ENCODE results near the gene IL1RAPL1.

Gene IL1RAPL1

DNA sequence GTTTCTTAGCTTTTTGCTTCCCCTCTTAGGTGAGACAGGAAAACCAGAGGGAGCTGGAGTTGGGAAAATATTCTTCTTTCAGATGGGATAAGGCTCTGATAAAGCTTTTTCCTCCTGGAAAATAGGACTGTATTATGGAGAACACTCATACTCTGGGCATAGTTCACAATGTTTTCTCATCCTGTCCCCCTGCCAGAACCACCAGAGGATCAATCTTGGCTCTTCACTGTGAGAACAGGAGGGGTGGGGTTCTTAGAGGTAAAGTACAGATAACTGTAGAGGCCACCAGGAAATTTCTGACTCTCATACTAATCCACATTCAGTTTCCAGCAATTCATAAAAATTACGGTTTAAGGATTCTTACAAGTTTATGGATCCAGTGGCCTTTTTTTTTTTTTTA lies 966.3 kb downstream of the IL1RAPL1 start:
- no peak for DNase-seq

DNA sequence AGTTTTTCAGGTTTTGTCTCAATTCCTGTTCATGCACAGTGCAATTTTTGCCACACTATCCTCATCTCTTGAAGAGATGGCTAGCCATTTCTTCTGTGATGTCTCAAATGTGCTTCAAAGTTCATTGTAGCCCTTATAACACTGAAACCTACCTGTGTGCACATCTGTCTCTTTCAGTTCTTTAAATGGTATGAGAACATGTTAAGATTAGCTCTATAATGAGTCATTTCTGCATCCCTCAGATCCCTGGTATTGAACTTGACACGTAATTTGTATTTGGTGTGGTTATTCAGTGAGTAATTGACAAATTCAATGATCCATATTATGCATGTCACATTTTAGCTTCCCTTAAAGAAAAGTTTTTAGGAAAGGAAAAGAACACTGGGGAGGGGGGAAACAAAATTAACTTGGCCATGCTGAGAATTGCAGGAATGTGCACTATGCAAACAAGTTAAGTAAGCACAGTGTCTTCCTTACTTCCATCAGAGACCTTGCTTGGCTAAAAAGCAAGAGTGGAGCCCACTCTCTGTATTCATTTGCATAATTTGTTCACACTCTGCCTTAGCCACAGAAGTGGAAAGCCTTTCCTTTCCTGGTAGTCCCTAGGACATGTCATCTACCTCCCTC lies 968.3 kb downstream of the IL1RAPL1 start:
- no peak for DNase-seq

DNA sequence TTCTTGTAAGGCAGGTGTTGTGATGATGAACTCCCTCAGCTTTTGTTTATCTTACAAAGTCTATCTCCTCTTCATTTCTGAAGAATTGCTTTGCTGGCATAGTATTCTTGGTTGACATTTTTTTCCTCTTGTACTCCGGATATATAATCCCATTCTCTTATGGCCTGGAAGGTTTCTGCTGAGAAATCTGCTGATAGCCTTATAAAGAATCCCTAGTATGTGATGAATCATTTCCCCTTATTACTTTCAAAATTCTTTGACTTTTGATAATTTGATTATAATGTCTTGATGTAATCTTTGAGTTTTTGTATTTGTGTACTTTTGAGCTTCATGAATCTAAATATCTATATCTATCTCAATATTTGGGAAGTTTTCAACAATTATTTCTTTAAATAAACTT lies 972.8 kb downstream of the IL1RAPL1 start:
- no peak for DNase-seq

DNA sequence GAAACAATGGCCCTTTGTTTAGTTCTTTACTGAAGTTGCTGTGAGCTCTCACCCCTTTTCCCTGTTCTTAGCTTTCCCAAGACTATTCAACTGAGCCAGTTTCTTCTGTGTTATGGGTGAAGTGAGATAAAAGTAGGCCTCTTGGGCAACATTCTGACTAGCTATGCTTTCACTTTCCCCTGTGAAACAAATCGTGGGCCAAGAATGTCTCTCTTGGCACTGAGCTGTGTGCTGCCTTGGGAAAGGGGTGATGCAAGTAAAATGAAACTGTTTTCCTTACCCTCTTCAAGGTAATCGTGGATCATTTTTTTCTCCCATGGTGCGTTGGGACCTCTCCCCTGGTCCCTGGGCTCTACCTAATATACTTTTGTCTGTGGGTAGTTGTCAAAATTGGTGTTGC lies 974.2 kb downstream of the IL1RAPL1 start:
- no peak for DNase-seq

DNA sequence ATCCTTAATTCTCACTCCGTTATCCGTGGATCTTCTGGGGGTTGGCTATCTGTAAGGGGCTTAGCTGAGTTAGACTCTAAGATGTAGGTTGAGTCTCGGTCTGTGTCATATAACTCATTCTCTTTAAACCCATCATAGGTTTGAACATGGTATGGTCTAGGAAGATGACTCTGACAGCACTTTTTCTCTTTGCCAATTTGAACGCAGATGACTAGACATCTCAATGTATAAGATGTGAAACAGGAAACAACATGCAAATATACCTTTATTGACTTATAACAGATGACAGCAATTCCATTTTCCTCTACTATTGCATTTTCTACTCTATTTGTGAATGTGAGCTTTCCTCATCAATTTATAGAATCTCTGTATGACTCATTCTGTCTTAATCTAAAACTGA lies 993.3 kb downstream of the IL1RAPL1 start:
- no peak for DNase-seq

DNA sequence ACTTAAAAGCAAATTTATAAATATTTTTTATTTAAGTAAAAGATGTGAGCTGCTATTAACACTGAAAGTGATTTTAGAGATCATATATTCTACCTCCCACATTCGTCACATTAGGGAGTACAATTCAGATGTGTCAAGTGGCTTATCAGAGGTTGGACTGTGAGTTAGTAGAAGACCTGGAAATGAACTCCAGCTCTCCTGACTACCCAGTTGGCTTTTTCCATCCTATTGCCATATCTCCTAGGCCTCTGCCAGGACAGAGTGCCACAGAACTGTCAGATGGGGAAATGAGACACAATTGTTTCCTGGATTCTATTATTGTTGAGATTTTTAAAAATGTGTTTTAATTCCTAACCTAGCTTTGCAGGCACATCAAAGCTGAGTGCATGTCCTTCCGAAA lies 994.0 kb downstream of the IL1RAPL1 start:
- DNase-seq: no peak

DNA sequence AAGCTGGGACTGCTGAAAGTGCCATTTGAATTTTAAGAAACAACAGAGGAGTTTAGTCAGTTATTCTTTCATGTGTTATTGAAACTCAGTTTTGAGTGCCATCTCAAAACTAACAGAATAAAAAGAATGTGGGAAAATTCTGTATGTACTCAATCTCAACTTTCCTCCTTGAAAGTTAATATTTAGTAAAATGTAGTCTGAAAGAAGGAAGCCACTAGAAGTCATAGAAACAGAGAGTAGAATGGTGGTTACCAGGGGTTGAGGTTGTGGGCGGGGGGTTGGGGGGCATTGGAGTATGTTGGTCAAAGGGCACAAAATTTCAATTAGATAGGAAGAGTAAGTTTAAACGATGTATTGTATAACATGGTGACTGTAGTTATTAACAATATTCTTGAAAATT lies 999.9 kb downstream of the IL1RAPL1 start:
- DNase-seq: no peak

DNA sequence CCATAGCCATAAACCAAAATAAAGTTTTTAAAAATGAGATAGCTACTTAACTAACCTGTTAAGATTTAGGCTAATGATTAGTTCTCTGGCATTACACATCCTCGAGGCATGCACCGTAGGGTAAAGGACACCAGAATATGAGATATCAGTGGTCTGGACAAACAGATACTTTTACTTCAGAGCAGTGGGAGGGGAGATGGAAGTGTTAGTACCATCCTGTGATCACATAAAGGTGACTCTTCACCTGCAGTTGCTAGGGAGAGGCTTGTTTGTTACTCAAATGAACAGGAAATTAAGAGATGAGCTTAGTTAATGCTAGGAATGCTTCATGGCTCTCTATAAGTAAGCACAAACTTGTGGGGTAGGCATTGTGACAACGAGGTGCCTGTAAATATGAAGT lies 1003.7 kb downstream of the IL1RAPL1 start:
- DNase-seq: no peak

DNA sequence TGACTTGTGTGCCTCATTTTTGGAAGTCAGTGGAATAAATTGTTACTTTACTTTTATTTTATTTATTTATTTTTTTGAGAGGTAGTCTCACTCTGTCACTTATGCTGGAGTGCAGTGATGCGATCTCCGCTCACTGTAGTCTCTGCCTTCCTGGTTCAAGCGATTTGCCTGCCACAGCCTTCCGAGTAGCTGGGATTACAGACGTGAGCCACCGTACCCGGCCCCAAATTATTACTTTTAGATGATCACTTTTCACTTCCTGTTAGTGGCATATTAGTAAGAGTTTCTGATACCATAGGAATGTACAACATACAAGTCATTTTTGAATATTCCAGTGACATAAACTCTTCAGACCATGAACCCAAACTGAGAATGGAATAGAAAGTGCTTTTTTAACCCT lies 1017.1 kb downstream of the IL1RAPL1 start:
- DNase-seq: no peak

DNA sequence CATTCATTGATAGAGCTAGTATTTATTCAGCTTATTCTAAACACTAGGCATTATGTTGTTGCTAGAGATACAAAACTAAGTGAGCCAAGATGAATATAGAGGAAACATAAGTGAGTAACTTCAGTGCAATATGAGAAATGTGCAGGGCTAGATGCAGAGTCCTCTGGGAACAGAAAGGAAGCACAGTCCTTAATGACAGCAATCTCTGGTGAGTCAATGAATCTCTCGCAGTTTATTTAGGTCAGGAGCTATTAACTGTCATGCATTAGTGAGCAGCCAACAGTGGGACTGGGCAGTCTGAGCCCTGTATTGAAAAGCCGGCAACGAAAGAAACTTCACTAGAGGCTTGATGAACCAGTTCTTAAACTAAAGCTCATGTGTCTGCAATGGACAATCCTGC lies 1030.0 kb downstream of the IL1RAPL1 start:
- no peak for DNase-seq

DNA sequence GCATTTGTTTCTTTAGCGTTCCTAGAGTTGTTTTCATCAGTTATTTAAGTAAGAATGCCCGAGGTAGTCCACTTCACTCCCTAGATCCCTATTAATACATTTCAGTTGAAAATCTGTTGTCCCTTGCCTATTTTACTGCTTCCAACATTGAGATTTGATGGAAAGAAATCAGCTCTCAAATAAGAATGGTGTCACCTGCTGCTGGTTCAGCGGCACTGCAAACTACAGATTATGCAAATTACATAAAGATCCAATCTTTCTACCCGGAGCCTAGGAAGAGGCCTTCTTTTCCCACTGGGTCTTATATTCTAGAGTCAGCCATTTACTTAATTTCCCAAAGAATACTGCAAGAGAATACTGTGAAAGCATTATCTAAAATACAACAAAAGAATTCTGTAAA lies 1030.5 kb downstream of the IL1RAPL1 start:
- DNase-seq: no peak

DNA sequence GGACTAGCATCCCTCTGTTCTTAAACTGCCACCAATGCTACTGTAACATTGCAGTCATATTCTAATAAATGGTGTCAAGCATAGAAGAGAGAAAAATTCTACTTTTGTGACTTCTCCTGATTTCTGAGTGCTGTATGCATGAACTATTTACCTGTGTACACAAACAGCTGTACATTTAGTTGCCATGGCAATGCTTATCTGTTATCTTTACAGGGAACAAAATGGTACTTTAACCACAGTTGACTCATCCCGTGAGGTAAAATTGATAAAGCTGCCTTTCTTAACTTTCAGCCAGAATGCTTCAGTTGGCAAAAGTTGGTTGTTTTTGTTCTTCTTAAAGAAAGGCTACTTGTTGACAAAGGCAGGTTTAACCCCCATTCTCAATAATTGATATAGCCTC lies 1040.6 kb downstream of the IL1RAPL1 start:
- no peak for DNase-seq

DNA sequence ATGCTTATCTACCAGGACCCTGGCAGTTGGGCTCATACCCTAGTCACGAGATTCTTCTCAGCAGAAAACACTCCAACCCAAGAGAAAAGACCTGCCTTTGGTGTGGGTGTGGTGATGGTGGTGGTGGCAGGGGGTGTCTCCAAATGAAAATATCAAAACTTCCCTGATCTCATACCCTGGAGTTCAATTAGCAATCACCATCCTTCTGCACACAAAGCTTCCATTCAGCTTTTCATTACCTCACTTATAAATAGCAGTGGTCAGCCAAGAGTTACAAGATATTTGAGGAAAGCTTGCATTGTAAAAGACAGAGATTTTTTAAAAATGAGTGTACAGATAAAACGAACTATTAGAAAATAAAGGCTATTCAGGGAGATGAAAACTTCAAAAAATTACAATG lies 1047.3 kb downstream of the IL1RAPL1 start:
- DNase-seq: no peak

DNA sequence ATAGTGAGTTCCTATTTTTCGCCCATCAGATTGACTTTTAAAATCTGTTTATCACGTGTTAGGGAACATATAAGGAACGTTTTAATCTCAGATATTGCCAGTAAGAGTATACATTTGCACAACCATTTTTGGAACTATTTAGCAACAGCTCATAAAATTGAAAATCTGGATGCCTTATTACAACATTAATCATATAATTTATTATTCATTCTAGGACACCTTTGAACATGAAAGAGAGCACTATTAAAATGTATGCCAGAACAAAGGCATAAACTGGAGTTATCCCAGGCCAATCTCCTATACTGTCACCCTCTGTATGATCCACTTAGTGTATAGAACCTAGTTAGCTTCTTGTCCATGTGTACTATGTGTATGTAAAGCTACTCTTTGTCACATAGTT lies 1049.1 kb downstream of the IL1RAPL1 start:
- DNase-seq: no peak

DNA sequence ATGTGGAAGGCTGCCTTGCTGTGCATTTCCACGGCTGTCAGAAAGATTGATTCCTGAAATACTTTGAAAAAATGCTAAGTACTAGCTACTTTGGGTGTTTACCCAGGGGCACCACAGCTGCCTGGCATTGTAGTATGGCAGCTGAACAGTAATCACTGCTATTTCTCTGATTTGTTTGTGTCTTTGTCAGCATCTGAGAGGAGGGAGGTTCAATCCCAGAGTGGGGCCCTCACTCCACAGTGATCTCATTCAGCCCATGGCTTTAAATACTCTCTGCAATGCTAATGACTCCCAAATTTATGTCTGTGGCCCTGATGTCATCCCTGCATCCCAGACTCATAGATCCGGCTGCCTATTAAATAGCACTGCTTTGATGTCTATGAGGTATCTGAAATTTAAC lies 1052.9 kb downstream of the IL1RAPL1 start:
- no peak for DNase-seq

DNA sequence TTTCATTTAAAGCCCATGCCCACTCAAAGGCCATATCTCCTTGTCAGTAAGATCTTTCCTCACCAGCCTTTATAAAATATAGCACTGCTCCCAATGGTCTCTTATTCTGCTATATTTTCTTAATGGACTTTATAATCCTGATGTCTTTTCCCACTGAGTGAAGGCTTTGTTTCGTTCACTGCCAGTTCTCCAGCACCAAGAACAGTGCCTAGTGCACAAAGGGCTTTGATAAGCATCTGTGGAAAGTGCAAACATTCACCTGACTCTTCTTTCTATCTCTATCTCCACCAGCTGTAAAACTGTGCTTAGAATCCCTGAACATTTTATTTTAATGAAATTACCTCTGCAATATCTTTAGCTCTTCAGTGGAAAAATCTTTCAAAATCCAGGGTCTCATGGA lies 1054.2 kb downstream of the IL1RAPL1 start:
- DNase-seq: no peak

DNA sequence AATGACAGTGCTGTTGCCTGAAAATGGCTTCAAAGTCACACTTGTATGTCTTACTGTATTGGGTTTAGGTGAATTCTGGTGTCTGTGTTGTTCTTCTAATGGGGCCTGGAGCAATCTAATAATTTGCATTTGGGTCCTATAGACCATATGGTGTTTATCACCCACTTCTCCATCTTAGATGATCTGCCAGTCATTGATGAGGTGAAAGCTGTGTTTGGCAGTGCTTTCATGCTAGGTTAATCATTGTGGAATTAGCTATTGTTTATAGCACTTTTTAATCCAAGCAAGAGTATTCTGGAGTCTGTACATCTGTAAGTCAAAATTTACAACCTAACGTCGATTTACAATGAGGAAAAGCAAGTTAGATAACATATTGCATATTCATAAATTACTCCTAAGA lies 1055.9 kb downstream of the IL1RAPL1 start:
- DNase-seq: no peak

DNA sequence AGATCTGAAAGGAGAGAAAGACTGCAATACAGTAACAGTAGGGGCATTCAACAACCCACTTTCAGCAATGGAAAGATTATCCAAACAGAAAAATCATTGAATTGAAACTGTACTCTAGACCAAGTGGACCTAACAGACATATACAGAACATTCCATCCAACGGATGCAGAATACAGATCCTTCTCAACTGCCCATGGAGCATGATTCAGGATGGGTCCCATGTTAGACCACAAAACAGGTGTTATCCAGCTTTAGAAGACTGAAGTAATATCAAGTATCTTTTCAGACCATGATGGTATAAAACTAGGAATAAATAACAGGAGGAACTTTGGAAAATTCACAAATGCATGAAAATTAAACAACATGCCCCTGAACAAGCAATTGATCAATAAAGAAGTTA lies 1060.9 kb downstream of the IL1RAPL1 start:
- no peak for DNase-seq

DNA sequence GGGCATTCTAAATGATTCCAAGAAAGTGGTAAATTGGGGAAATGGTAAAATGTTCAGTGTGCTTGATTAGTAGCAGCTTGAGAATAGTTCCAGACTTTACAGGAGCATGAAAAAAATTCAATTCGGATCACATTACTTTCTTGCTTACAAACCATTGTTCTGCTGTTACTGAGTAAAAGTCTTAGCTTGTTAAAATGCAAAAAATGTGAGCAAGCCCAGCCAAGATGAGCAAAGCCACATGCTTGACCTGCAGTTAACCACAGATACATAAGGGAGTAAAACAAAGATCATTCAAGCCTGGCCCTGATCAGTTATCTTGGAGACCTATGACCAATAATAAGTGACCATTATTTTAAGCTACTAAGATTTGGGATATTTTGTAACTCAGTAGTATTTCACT lies 1065.2 kb downstream of the IL1RAPL1 start:
- no peak for DNase-seq

DNA sequence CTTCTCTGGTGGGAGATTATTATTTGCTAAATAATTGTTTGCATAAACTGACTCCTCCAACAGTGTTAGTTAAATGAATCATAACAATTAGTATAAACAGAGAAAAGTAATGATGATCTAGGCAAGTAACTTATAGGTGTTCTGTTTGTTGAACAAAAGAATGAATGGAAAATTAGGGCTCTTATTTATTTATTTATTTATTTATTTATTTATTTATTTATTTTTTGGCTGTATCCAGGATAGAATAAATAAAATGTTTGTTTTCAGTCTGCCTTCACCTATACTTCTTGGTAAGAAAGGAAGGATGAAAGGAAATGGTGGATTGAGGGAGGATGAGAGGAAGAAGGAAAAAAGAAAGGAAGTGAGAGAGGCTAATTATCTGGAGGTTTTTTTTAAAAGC lies 1066.5 kb downstream of the IL1RAPL1 start:
- DNase-seq: no peak

DNA sequence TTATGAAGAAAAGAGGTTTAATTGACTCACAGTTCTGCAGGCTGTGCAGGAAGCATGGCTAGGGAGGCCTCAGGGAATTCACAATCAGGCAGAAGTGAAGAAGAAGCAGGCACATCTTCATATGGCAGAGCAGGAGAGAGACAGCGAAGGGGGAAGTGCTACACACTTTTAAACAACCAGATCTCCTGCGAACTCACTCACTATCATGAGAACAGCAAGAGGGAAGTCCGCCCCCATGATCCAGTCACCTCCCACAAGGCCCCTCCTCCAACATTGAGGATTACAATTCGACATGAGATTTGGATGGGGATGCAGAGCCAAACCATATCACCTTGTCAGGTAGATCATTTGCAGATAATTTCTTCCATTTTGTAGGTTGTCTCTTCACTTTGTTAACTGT lies 1072.7 kb downstream of the IL1RAPL1 start:
- no peak for DNase-seq

DNA sequence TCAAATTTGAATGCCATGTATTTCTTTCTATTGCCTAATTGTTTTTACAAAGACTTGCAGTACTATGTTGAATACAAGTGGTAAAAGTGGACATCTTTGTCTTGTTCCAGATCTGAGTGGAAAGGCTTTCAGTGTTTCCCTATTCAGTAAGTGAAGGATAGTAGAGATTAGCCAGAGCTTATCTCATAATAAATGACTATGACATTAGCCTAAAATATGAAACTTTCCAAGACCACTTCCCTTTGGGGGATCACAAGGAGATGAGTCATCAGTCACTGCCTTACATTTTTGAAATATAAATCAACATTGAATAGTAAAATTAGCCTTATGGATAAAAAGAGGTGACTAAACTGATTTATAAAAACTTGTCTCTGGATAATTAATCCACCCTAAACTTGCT lies 1074.0 kb downstream of the IL1RAPL1 start:
- no peak for DNase-seq

DNA sequence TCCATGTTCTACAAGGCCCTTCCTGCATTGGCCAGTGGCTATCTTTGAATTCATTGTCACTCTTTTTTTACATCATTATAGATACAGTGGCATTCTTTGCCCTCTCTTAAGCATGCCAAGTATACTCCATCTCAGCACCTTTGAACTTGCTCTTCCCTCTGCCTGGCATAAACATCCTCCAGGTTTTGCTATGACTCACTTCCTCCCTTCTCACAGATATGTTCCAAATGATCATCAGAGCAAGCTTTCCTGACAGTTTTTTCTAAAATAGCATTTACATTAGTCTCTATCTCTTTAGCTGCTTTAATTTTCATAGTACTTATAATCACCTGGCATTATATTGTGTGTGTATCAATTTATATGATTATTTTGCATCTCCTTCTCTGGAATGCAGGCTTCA lies 1074.9 kb downstream of the IL1RAPL1 start:
- DNase-seq: no peak

DNA sequence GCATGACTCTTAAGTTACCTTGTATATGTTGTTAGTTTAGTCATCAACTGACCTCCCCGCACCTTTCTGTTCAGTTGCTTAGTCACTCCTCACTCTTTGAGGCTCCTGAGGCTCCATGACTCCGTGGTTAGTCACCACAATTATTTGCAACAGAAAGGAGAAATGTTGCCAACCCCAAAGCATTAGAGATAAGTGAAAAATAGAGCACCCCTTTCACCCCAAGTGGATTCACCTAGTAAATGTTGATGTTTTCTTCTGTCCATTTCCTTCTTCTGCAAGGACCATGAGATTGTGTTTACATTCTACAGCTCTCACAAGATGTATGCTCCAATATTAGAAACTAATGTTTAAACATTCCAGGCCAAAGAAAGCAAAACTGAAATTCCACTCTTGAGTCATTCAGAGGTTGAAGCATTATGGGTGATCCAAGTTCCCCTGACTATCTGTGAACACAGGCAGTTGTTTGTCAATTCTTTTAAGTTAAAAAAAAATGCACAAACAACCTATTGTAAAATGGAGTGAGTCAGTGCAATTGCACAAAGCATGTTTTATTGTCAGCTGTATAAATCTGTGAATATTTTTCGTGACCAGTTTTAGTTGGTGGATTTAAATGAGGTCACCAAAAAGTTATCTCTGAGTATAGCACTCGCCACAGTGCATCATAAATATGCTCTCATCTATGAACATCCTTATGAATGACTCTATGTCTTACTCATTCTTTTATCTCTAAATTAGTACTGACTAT lies 1075.7 kb downstream of the IL1RAPL1 start:
- DNase-seq: no peak

DNA sequence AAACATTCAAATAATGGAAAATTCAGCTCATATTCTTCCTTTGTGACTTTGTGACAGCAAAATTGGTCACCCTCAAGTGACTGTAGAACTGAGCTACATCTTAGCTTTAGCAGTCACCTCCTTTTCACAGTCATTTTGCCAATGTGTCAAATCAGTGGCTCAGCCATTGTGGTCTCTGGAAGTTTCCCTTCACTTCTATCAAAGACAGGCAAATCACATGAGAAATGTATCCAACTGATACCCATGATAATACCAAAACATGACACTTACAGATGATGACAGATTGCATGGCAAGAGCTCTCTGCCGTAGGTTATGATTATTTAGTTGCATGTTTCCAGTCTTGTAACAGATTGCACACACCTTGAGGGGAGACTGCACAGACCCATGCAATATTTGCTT lies 1078.3 kb downstream of the IL1RAPL1 start:
- no peak for DNase-seq
